Neural cell (in vitro differentiated cells): Measurements from ENCODE around the gene TNS1.

Experiments
- EP300 ChIP-seq: fragments of 450-650 bp; conservative IDR thresholded peaks from 2 replicates; pipeline ENCODE4 v1.6.1; 2014; ENCODE audit warnings: antibody characterized with exemption, mild to moderate bottlenecking, moderate library complexity; ENCODE audit not compliant: poor library complexity, severe bottlenecking
- EZH2 ChIP-seq: fragments of 200-600, 300-800 bp; shearing (Covaris generic), sonication (generic); IDR thresholded peaks from 2 replicates; pipeline ENCODE4 v1.6.1; 2014; ENCODE audit warnings: antibody characterized with exemption, low read length, borderline replicate concordance, mild to moderate bottlenecking; ENCODE audit not compliant: insufficient read depth, poor library complexity, severe bottlenecking
- MXI1 ChIP-seq: fragments of 450-650 bp; conservative IDR thresholded peaks from 2 replicates; pipeline ENCODE4 v1.6.1; 2014; ENCODE audit warnings: antibody characterized with exemption, mild to moderate bottlenecking; ENCODE audit not compliant: poor library complexity, severe bottlenecking
- POLR2AphosphoS5 ChIP-seq: IDR thresholded peaks from 2 replicates; pipeline ENCODE4 v1.6.1; 2012
- RAD21 ChIP-seq: fragments of 450-650 bp; conservative IDR thresholded peaks from 2 replicates; pipeline ENCODE4 v1.6.1; 2014; ENCODE audit warnings: antibody characterized with exemption, mild to moderate bottlenecking, moderate library complexity
- TAF1 ChIP-seq: IDR thresholded peaks from 2 replicates; pipeline ENCODE4 v1.6.1; 2012; ENCODE audit warnings: low read depth
- TF ChIP-seq, protein P1 (sequence below): fragments of 450-650 bp; IDR thresholded peaks from 2 replicates; pipeline ENCODE4 v1.5.1; 2014; ENCODE audit warnings: antibody characterized with exemption, mild to moderate bottlenecking, moderate library complexity; ENCODE audit not compliant: poor library complexity, severe bottlenecking
- TF ChIP-seq, protein P2 (sequence below): IDR thresholded peaks from 2 replicates; pipeline ENCODE4 v1.6.1; 2012; ENCODE audit warnings: borderline replicate concordance

DNA sequence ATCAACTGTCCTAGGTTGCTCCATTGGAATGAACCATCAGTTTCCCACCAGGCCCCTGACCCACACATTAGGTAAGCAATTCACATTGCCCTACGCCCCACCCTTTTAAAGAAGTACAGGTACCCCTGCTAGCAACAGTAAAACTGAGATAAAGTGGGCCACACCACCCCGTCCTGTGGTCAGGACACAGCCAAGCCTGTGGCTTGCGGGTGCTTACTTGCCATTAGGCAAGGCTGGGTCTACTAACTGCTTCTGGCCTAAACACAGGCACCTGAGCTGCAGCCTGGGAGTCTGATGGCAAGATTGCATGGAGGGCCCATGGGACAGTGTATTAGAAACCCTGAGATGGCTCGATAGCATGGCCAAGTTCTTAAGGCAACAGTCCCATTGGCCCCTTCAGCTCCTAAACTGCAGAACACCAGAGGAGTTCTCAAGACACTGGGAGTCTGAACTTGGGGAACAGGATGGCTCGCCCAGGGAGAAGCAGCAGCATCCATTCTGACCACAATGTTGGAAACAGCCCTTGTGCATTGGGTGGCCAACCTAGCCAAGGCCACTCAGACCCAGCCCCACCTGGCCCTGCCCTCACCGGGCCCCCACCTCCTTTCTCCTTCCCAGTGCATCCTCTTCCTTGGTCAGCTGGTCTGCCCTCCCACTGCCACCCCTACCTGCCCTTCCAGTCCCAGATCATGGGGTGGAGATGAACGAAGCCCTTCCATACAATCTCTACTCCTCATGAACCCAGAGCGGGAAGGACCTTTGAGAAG is 177.1 kb downstream of the TNS1 start:
- TF ChIP-seq EZH2 (no peak), POLR2AphosphoS5 (no peak), TAF1 (no peak), RAD21 (no peak), EP300 (no peak), MXI1 (no peak)
- TF ChIP-seq, protein P1, sequence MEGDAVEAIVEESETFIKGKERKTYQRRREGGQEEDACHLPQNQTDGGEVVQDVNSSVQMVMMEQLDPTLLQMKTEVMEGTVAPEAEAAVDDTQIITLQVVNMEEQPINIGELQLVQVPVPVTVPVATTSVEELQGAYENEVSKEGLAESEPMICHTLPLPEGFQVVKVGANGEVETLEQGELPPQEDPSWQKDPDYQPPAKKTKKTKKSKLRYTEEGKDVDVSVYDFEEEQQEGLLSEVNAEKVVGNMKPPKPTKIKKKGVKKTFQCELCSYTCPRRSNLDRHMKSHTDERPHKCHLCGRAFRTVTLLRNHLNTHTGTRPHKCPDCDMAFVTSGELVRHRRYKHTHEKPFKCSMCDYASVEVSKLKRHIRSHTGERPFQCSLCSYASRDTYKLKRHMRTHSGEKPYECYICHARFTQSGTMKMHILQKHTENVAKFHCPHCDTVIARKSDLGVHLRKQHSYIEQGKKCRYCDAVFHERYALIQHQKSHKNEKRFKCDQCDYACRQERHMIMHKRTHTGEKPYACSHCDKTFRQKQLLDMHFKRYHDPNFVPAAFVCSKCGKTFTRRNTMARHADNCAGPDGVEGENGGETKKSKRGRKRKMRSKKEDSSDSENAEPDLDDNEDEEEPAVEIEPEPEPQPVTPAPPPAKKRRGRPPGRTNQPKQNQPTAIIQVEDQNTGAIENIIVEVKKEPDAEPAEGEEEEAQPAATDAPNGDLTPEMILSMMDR, result no peak
- TF ChIP-seq, protein P2, sequence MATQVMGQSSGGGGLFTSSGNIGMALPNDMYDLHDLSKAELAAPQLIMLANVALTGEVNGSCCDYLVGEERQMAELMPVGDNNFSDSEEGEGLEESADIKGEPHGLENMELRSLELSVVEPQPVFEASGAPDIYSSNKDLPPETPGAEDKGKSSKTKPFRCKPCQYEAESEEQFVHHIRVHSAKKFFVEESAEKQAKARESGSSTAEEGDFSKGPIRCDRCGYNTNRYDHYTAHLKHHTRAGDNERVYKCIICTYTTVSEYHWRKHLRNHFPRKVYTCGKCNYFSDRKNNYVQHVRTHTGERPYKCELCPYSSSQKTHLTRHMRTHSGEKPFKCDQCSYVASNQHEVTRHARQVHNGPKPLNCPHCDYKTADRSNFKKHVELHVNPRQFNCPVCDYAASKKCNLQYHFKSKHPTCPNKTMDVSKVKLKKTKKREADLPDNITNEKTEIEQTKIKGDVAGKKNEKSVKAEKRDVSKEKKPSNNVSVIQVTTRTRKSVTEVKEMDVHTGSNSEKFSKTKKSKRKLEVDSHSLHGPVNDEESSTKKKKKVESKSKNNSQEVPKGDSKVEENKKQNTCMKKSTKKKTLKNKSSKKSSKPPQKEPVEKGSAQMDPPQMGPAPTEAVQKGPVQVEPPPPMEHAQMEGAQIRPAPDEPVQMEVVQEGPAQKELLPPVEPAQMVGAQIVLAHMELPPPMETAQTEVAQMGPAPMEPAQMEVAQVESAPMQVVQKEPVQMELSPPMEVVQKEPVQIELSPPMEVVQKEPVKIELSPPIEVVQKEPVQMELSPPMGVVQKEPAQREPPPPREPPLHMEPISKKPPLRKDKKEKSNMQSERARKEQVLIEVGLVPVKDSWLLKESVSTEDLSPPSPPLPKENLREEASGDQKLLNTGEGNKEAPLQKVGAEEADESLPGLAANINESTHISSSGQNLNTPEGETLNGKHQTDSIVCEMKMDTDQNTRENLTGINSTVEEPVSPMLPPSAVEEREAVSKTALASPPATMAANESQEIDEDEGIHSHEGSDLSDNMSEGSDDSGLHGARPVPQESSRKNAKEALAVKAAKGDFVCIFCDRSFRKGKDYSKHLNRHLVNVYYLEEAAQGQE, result no peak
